Fibroblast of upper back skin (primary cell): ENCODE data around the gene FAM236A.
"Not testable (repeated sequence)": the region's sequence is repeated elsewhere in the genome, so short reads cannot be mapped to it uniquely, and the experiment has no call there.

Source experiments
- DNase-seq: peaks from one replicate; pipeline ENCODE4 v3.0.0-alpha.2; 2013

The FAM236A gene

GRCh38 chrX:72937906-72938305, at the start of gene FAM236A:
FAM236A (plus strand) TSS chrX:72938206; CDS start chrX:72938263, 57 bp downstream.
- DNase-seq = not testable (repeated sequence)

- DNase-seq = not testable (repeated sequence)
Observed at GRCh38 chrX:72889740-72890139, 48.3 kb upstream of the FAM236A start.

- DNase-seq = not testable (repeated sequence)
Observed at GRCh38 chrX:72912315-72912714, 25.7 kb upstream of the FAM236A start, which contains the start of gene FAM236C. FAM236C (plus strand) TSS chrX:72912615; CDS start chrX:72912715, 100 bp downstream.

DNA sequence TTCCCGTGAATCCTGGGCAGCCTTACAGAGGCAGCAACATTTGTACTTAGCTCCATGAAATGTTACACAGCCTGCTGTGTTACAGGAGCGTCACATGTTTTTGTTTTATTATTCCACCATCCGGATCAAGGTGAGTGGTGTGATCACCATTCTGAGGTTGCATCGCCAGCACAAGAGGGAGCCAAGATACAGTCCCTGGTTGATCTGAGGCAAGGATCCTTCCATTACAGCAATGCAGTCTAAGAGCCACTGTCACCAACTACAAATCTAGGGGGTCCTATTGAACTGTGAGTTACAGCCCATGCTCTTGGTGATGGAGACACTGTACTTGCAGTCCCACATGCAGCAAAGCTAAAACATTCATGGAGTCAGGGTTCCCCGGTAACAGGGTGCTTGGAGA, 21.9 kb upstream of the FAM236A start:
- DNase-seq = not testable (repeated sequence)

GRCh38 chrX:72932283-72932682, 5.7 kb upstream of the FAM236A start:
- not testable (repeated sequence) for DNase-seq

GRCh38 chrX:72936455-72936854, 1.6 kb upstream of the FAM236A start:
- not testable (repeated sequence) for DNase-seq

- not testable (repeated sequence) for DNase-seq
Observed at GRCh38 chrX:72936882-72937455, 1.0 kb upstream of the FAM236A start.

DNA sequence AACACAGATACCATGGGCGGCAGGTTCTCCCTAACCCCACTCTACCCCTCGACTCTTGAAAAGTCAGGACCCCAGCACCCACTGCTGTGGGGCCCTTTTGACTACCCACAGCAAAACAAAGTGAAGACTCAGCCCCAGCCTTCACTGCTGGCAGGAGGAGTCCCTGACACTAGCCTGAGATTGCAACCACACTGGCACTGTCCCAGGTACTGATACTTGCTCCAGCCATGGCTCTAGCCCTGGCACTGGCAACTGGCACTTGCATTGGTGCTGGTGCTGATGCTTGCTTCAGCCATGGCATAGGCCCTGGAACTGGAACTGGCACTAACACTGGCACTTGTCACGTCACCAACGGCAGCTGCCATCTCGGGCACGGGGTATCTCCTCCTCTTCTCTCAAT, 4.3 kb downstream of the FAM236A start:
- DNase-seq = not testable (repeated sequence)

DNA sequence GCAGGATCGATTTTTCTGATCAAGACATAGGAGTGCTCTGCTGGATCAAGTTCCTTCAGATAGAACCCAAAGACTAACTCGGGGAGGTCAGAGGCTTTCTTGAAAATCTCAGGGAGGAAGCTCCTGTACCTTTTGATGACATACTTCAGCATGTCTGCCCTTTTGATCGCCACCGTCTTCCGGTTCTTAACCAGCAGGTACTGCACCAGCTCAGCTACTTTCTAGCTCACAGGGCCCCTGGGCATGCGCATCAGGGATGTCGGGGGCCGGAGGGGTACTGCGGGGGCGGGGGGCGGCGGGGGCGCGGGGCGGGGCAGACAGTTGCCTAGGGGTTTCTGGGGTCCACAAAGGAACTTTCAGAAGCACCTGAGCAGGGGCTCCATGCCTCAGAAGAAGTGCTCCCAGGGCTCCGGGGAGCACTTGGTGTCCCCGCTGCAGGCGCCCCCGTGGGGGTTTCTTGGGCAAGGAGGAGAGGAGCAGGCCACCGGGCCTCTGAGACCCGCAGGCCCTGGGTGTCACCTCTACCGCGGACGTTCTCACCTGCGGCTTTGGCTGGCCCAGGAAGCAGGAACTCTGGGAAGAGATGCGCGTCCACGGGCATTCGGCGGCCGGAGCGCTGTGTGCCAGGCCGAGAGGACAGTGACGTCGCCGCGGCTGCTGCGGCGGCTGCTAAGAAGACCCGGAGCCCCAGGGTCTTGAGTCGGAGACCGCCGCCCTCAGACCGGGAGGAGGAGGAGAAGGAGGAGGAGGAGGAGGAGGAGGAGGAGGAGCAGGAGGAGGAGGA, 5.2 kb downstream of the FAM236A start:
- DNase-seq = not testable (repeated sequence)

GRCh38 chrX:72943819-72944169, 5.8 kb downstream of the FAM236A start, which contains the start of gene DMRTC1:
DMRTC1 (minus strand) TSS chrX:72943837; CDS start chrX:72875694, 68,143 bp downstream.
- not testable (repeated sequence) for DNase-seq

- DNase-seq = not testable (repeated sequence)
Observed at GRCh38 chrX:72959971-72960370, 22.0 kb downstream of the FAM236A start.

DNA sequence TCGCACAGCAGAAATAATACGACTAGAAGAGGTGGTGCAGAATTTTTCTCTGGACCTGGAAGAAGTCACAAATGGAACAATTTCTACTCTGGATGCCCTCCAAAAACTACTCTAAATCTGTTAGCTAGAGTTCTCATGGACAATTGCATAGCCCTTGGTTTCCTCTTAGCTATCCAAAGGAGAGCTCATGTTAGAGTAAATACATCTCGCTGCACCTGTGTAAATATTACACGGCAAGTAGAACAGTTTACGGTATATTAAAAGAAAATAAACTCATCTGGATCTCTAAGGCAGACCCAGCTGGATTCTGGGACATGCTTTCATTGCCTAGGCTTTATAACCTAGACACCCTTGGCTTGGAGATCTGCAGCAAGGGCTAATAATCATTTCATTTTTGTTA, 33.9 kb downstream of the FAM236A start:
- DNase-seq = not testable (repeated sequence)

GRCh38 chrX:72974885-72975284, 36.9 kb downstream of the FAM236A start:
- DNase-seq = not testable (repeated sequence)

GRCh38 chrX:72980894-72981469, 43.0 kb downstream of the FAM236A start:
- DNase-seq = not testable (repeated sequence)
